K562 treated with DMSO at 1 percent for 4 hours (cell line): Measurements from ENCODE around the gene FCRL5. TPM values are rescaled to one million over a fixed set of nuclear protein-coding genes. Genes with fewer than 3 reads are reported as not detected.

Source experiments
- total RNA-seq: library from RNA; unstranded; fragments of 300-600 nt; gene quantifications from 2 replicates; pipeline ENCODE4 v1.2.3, GENCODE V29; 2022; ENCODE audit not compliant: insufficient read depth

FCRL5 gene
- not detected in 2 replicates for total RNA-seq

DNA sequence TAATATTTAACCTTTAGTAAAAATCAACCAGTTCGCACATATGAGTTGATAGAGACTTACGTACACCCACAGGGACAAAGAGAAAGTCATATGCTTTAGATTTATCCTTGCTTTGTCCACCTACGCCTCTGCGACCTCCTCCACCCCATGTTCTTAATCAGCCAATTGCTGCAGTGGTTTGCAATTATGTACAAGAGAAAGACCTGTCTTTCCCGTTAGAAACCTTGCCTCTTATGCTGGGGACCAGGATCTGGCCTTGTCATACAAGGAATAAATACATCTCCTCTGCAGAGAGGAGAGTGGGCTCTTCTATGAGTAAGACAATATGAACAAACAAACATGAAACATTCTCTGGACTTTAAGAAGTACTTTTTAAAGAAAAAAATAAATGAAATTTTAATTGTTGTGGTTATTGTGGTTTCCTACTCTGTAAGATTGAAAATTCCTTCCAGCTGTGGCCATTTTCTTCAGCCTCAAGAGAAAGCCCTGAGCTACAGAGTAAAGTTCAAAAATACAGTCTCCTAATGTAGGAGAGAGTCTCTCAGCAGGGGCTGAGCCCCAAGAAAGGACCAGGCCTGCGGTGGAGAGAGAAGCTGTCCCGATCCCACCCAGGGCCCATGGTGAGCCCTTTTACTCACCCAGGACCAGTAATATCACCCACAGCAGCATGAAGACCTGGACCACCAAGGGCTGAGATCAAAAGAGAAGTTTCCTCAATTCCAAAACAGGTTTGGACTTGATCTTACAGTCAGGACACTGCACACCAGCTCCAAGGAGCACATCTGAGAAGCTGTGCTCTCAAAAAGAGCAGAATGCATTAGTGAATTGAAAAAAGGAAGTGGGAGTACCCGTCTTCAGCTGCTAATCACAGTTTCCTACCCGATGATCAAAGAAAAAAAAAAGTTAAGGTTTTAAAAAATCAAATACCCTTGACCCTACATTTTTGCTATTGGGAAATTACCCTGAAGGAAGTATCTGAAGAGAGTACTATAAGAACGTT is at the start of gene FCRL5:
Gene FCRL5 (minus strand): TSS at position 822 of the 1,000 bp plus-strand sequence. CDS start 153 bp downstream, at position 669.

DNA sequence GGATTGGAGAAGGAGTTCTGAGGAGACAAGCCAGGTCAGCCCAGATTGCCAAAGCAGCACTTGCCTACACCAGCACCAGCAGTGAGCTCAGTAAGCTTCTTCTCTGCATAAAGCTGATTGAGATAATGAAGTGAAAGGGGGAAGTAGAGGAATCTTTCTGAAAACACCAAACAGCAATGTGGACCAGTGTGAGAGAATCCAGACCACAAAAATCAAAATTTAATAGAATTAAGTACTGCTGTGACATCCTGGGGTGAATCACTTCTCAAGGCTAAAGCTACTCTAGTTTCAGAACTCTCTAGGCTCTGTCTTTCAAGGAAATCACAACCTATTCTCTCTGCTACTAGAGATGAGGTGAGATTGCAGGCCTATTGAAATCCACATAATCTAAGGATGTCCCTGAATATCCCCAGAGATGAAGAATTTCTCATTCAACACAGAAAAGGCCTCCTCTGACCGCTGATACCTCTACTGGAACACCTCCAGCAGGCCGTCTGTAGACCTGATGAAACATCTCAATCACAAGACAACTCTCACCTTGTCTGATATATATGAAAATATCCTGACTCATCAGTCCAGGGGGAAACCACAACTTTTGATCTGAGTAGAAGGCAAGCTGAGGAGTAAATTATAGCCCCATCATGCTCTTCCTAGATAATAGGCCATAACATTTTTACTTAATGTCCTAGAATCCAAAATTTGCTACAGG is 45.8 kb upstream of the FCRL5 start, which contains the start of gene FCRL4:
Gene FCRL4 (minus strand): TSS at position 127 of the 709 bp plus-strand sequence. CDS start 141 bp downstream, outside the sequence.

Other genes with a start within 250 kb of the FCRL5 start
- gene FCRL4, start 45.6 kb upstream of the FCRL5 start, total RNA-seq, result not detected in 2 replicates
- not detected in 2 replicates for gene FCRL3, start 148.3 kb upstream of the FCRL5 start, total RNA-seq
- gene FCRL2, start 224.6 kb upstream of the FCRL5 start, total RNA-seq, result not detected in 2 replicates